ENCODE results near the gene ZC3H14. TPM values are rescaled to one million over a fixed set of nuclear protein-coding genes. Genes with fewer than 3 reads are reported as not detected.
A peak's percentile ranks its signal among the peaks of the same experiment; 100 is the strongest.

ZC3H14 gene
- total RNA-seq, 1 donor from 2014 or later = 28.7 TPM

- H3K36me3 ChIP-seq (ENCODE audit: control insufficient read depth in 3 of 3, insufficient read depth in 3 of 3, low read length in 3 of 3) = peaks cover 0 to 9% (median 2%) of the 10 kb centered on the region in 3 donors
- no peak overlapping the region for H3K9ac ChIP-seq (ENCODE audit: low read depth in 1 of 3, low read length in 3 of 3)
- H3K4me1 ChIP-seq (ENCODE audit: control insufficient read depth in 3 of 3, insufficient read depth in 3 of 3, low read length in 3 of 3) = peaks cover 2 to 12% (median 6%) of the 10 kb centered on the region in 3 donors
- H3K27ac ChIP-seq (ENCODE audit: low read depth, low read length) = no peak overlapping the region
- H3K4me3 ChIP-seq (ENCODE audit: low read length in 3 of 3) = no peak overlapping the region
- no peaks in the 10 kb centered on the region for H3K9me3 ChIP-seq (ENCODE audit: control insufficient read depth in 3 of 3, low read length in 3 of 3)
- no peaks in the 10 kb centered on the region for H3K27me3 ChIP-seq (ENCODE audit: control insufficient read depth in 3 of 3, insufficient read depth in 3 of 3, low read length in 3 of 3)
Measured at GRCh38 chr14:88535149-88535548, 27.7 kb upstream of the ZC3H14 start.

GRCh38 chr14:88535813-88536212, 27.0 kb upstream of the ZC3H14 start:
- no peak overlapping the region for H3K27ac ChIP-seq (ENCODE audit: low read depth, low read length)
- peaks cover 2 to 18% (median 8%) of the 10 kb centered on the region in 3 donors for H3K4me1 ChIP-seq (ENCODE audit: control insufficient read depth in 3 of 3, insufficient read depth in 3 of 3, low read length in 3 of 3)
- no peaks in the 10 kb centered on the region for H3K27me3 ChIP-seq (ENCODE audit: control insufficient read depth in 3 of 3, insufficient read depth in 3 of 3, low read length in 3 of 3)
- no peaks in the 10 kb centered on the region for H3K9me3 ChIP-seq (ENCODE audit: control insufficient read depth in 3 of 3, low read length in 3 of 3)
- H3K4me3 ChIP-seq (ENCODE audit: low read length in 3 of 3) = no peak overlapping the region
- H3K9ac ChIP-seq (ENCODE audit: low read depth in 1 of 3, low read length in 3 of 3) = no peak overlapping the region
- peaks cover 0 to 9% (median 2%) of the 10 kb centered on the region in 3 donors for H3K36me3 ChIP-seq (ENCODE audit: control insufficient read depth in 3 of 3, insufficient read depth in 3 of 3, low read length in 3 of 3)

DNA sequence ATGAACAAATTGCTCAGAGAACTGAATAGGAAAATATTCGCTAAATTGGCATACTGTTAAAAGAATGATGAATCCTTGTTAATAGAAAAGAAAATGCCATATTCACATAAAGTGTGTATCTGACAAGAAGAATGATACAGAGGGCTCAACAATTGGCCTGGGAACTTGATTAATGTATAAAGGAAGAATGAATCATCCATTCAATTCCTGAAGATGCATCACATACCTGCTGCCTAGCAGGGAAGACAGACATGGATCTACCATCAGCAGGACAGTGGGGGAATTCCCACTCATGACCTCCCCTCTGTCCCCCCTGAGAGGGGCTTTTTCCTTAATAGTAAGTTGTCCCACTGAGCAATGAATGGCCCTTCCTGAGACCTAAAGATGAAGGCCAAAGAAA, 21.5 kb upstream of the ZC3H14 start:
- no peak overlapping the region for H3K27ac ChIP-seq (ENCODE audit: low read depth, low read length)
- H3K9me3 ChIP-seq (ENCODE audit: control insufficient read depth in 3 of 3, low read length in 3 of 3) = no peaks in the 10 kb centered on the region
- peaks cover 2 to 25% (median 5%) of the 10 kb centered on the region in 3 donors for H3K4me1 ChIP-seq (ENCODE audit: control insufficient read depth in 3 of 3, insufficient read depth in 3 of 3, low read length in 3 of 3)
- no peak overlapping the region for H3K9ac ChIP-seq (ENCODE audit: low read depth in 1 of 3, low read length in 3 of 3)
- H3K36me3 ChIP-seq (ENCODE audit: control insufficient read depth in 3 of 3, insufficient read depth in 3 of 3, low read length in 3 of 3) = peaks cover 0 to 5% (median 0%) of the 10 kb centered on the region in 3 donors
- H3K4me3 ChIP-seq (ENCODE audit: low read length in 3 of 3) = no peak overlapping the region
- H3K27me3 ChIP-seq (ENCODE audit: control insufficient read depth in 3 of 3, insufficient read depth in 3 of 3, low read length in 3 of 3) = no peaks in the 10 kb centered on the region

- peaks cover 0 to 20% (median 2%) of the 10 kb centered on the region in 3 donors for H3K4me1 ChIP-seq (ENCODE audit: control insufficient read depth in 3 of 3, insufficient read depth in 3 of 3, low read length in 3 of 3)
- no peaks in the 10 kb centered on the region for H3K27me3 ChIP-seq (ENCODE audit: control insufficient read depth in 3 of 3, insufficient read depth in 3 of 3, low read length in 3 of 3)
- no peak overlapping the region for H3K4me3 ChIP-seq (ENCODE audit: low read length in 3 of 3)
- no peaks in the 10 kb centered on the region for H3K9me3 ChIP-seq (ENCODE audit: control insufficient read depth in 3 of 3, low read length in 3 of 3)
- H3K27ac ChIP-seq (ENCODE audit: low read depth, low read length) = no peak overlapping the region
- H3K9ac ChIP-seq (ENCODE audit: low read depth in 1 of 3, low read length in 3 of 3) = no peak overlapping the region
- peaks cover 0 to 8% (median 6%) of the 10 kb centered on the region in 3 donors for H3K36me3 ChIP-seq (ENCODE audit: control insufficient read depth in 3 of 3, insufficient read depth in 3 of 3, low read length in 3 of 3)
Measured at GRCh38 chr14:88542857-88543795, 19.7 kb upstream of the ZC3H14 start.

GRCh38 chr14:88545256-88545655, 17.6 kb upstream of the ZC3H14 start:
- Histone ChIP-seq H3K27ac (ENCODE audit: low read depth, low read length) (no peak overlapping the region), H3K36me3 (ENCODE audit: control insufficient read depth in 3 of 3, insufficient read depth in 3 of 3, low read length in 3 of 3) (peaks cover 2 to 17% (median 11%) of the 10 kb centered on the region in 3 donors), H3K4me3 (ENCODE audit: low read length in 3 of 3) (no peak overlapping the region), H3K4me1 (ENCODE audit: control insufficient read depth in 3 of 3, insufficient read depth in 3 of 3, low read length in 3 of 3) (peaks cover under 1 to 13% (median 2%) of the 10 kb centered on the region in 3 donors), H3K9me3 (ENCODE audit: control insufficient read depth in 3 of 3, low read length in 3 of 3) (no peaks in the 10 kb centered on the region), H3K27me3 (ENCODE audit: control insufficient read depth in 3 of 3, insufficient read depth in 3 of 3, low read length in 3 of 3) (no peaks in the 10 kb centered on the region), H3K9ac (ENCODE audit: low read depth in 1 of 3, low read length in 3 of 3) (no peak overlapping the region)

GRCh38 chr14:88546621-88547385, 16.0 kb upstream of the ZC3H14 start:
- no peaks in the 10 kb centered on the region for H3K9me3 ChIP-seq (ENCODE audit: control insufficient read depth in 3 of 3, low read length in 3 of 3)
- no peak overlapping the region for H3K4me3 ChIP-seq (ENCODE audit: low read length in 3 of 3)
- no peaks in the 10 kb centered on the region for H3K27me3 ChIP-seq (ENCODE audit: control insufficient read depth in 3 of 3, insufficient read depth in 3 of 3, low read length in 3 of 3)
- no peak overlapping the region for H3K27ac ChIP-seq (ENCODE audit: low read depth, low read length)
- H3K36me3 ChIP-seq (ENCODE audit: control insufficient read depth in 3 of 3, insufficient read depth in 3 of 3, low read length in 3 of 3) = peaks cover 2 to 17% (median 9%) of the 10 kb centered on the region in 3 donors
- peaks cover 4 to 22% (median 12%) of the 10 kb centered on the region in 3 donors for H3K4me1 ChIP-seq (ENCODE audit: control insufficient read depth in 3 of 3, insufficient read depth in 3 of 3, low read length in 3 of 3)
- H3K9ac ChIP-seq (ENCODE audit: low read depth in 1 of 3, low read length in 3 of 3) = no peak overlapping the region

GRCh38 chr14:88547386-88547780, 15.5 kb upstream of the ZC3H14 start:
- no peak overlapping the region for H3K9ac ChIP-seq (ENCODE audit: low read depth in 1 of 3, low read length in 3 of 3)
- H3K36me3 ChIP-seq (ENCODE audit: control insufficient read depth in 3 of 3, insufficient read depth in 3 of 3, low read length in 3 of 3) = peaks cover 2 to 17% (median 9%) of the 10 kb centered on the region in 3 donors

DNA sequence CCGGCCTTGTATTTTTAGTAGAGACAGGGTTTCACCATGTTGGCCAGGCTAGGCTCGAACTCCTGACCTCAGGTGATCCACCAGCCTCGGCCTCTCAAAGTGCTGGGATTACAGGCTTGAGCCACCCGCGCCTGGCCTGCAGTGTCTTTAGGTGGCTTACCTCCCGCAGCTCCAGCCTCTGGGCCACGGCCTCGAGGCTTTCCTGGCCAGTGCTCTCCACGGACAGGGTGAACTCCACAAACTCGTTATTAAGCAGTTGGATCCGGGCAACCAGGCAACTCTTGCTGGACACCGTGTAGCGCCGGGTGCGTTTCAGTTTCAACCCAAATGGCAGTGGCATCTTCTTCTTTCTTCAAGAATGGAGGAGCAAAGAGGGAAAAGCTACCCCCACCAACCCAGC, 12.8 kb upstream of the ZC3H14 start:
- peaks cover 13 to 37% (median 29%) of the 10 kb centered on the region in 3 donors for H3K4me1 ChIP-seq (ENCODE audit: control insufficient read depth in 3 of 3, insufficient read depth in 3 of 3, low read length in 3 of 3)
- no peak overlapping the region for H3K27ac ChIP-seq (ENCODE audit: low read depth, low read length)
- no peak overlapping the region for H3K4me3 ChIP-seq (ENCODE audit: low read length in 3 of 3)
- no peaks in the 10 kb centered on the region for H3K9me3 ChIP-seq (ENCODE audit: control insufficient read depth in 3 of 3, low read length in 3 of 3)
- peaks cover 2 to 17% (median 9%) of the 10 kb centered on the region in 3 donors for H3K36me3 ChIP-seq (ENCODE audit: control insufficient read depth in 3 of 3, insufficient read depth in 3 of 3, low read length in 3 of 3)
- no peak overlapping the region for H3K9ac ChIP-seq (ENCODE audit: low read depth in 1 of 3, low read length in 3 of 3)
- no peaks in the 10 kb centered on the region for H3K27me3 ChIP-seq (ENCODE audit: control insufficient read depth in 3 of 3, insufficient read depth in 3 of 3, low read length in 3 of 3)

More at GRCh38 chr14:88547386-88547780, 15.5 kb upstream of the ZC3H14 start:
- H3K4me3 ChIP-seq (ENCODE audit: low read length in 3 of 3) = no peak overlapping the region
- H3K27ac ChIP-seq (ENCODE audit: low read depth, low read length) = no peak overlapping the region
- H3K9me3 ChIP-seq (ENCODE audit: control insufficient read depth in 3 of 3, low read length in 3 of 3) = no peaks in the 10 kb centered on the region
- no peaks in the 10 kb centered on the region for H3K27me3 ChIP-seq (ENCODE audit: control insufficient read depth in 3 of 3, insufficient read depth in 3 of 3, low read length in 3 of 3)
- peaks cover 5 to 28% (median 18%) of the 10 kb centered on the region in 3 donors for H3K4me1 ChIP-seq (ENCODE audit: control insufficient read depth in 3 of 3, insufficient read depth in 3 of 3, low read length in 3 of 3)

GRCh38 chr14:88551094-88551870, 11.6 kb upstream of the ZC3H14 start:
- Histone ChIP-seq H3K4me1 (ENCODE audit: control insufficient read depth in 3 of 3, insufficient read depth in 3 of 3, low read length in 3 of 3) (peaks cover 16 to 40% (median 33%) of the 10 kb centered on the region in 3 donors), H3K36me3 (ENCODE audit: control insufficient read depth in 3 of 3, insufficient read depth in 3 of 3, low read length in 3 of 3) (peaks cover 2 to 17% (median 6%) of the 10 kb centered on the region in 3 donors), H3K27me3 (ENCODE audit: control insufficient read depth in 3 of 3, insufficient read depth in 3 of 3, low read length in 3 of 3) (no peaks in the 10 kb centered on the region), H3K4me3 (ENCODE audit: low read length in 3 of 3) (peak overlapping the region; percentile 91 to 92 (median 91)), H3K9me3 (ENCODE audit: control insufficient read depth in 3 of 3, low read length in 3 of 3) (no peaks in the 10 kb centered on the region), H3K9ac (ENCODE audit: low read depth in 1 of 3, low read length in 3 of 3) (peak overlapping the region; percentile 78 to 86 (median 84)), H3K27ac (ENCODE audit: low read depth, low read length) (peak overlapping the region; percentile 78)

Measured in skeletal muscle tissue (tissue), 4 donors.